ENCODE measurements around the gene HEXIM2.
"Not testable (repeated sequence)": the region's sequence is repeated elsewhere in the genome, so short reads cannot be mapped to it uniquely, and the experiment has no call there.

Gene HEXIM2

GRCh38 chr17:45197108-45197507 lies 35.4 kb downstream of the HEXIM2 start:
- Mint-ChIP-seq H3K36me3 (ENCODE audit: low read depth) (no peaks in the 10 kb centered on the region), H3K4me1 (peaks cover 23% of the 10 kb centered on the region), H3K27ac (peak overlapping the region; percentile 80 to 97 (median 93)), H3K27me3 (ENCODE audit: low read depth) (peaks cover 6% of the 10 kb centered on the region), H3K9me3 (no peaks in the 10 kb centered on the region), H3K4me3 (no peak overlapping the region)
- TF ChIP-seq CTCF (IDR thresholded peaks at IDR 0.05; ENCODE audit: unreplicated experiment in 3 of 3): no peak

GRCh38 chr17:45197555-45198334 lies 36.1 kb downstream of the HEXIM2 start:
- TF ChIP-seq CTCF (IDR thresholded peaks at IDR 0.05; ENCODE audit: unreplicated experiment in 3 of 3): peak; percentile 99
- Mint-ChIP-seq H3K27me3 (ENCODE audit: low read depth) (peaks cover 6% of the 10 kb centered on the region), H3K27ac (peak overlapping the region; percentile 80 to 97 (median 93)), H3K36me3 (ENCODE audit: low read depth) (no peaks in the 10 kb centered on the region), H3K4me1 (peaks cover 23% of the 10 kb centered on the region), H3K4me3 (peak overlapping the region; percentile 8 to 61 (median 26)), H3K9me3 (no peaks in the 10 kb centered on the region)

- no peak for TF ChIP-seq CTCF (IDR thresholded peaks at IDR 0.05; ENCODE audit: unreplicated experiment in 3 of 3)
- Mint-ChIP-seq H3K27ac (peak overlapping the region in 2 of 3 experiments; percentile 3 to 79), H3K9me3 (no peaks in the 10 kb centered on the region), H3K4me1 (peaks cover 23% of the 10 kb centered on the region), H3K4me3 (no peak overlapping the region), H3K27me3 (ENCODE audit: low read depth) (peaks cover 6% of the 10 kb centered on the region), H3K36me3 (ENCODE audit: low read depth) (no peaks in the 10 kb centered on the region)
These were observed 39.0 kb downstream of the HEXIM2 start for GRCh38 chr17:45200701-45201100.

- no peak overlapping the region for H3K27ac Mint-ChIP-seq
- H3K27me3 Mint-ChIP-seq (ENCODE audit: low read depth): peaks cover 10% of the 10 kb centered on the region
- no peaks in the 10 kb centered on the region for H3K9me3 Mint-ChIP-seq
- no peak for TF ChIP-seq CTCF (IDR thresholded peaks at IDR 0.05; ENCODE audit: unreplicated experiment in 3 of 3)
- H3K4me3 Mint-ChIP-seq: no peak overlapping the region
- no peaks in the 10 kb centered on the region for H3K36me3 Mint-ChIP-seq (ENCODE audit: low read depth)
- peaks cover 23% of the 10 kb centered on the region for H3K4me1 Mint-ChIP-seq
These were observed 39.8 kb downstream of the HEXIM2 start for GRCh38 chr17:45201457-45201856.

GRCh38 chr17:45201880-45202279 lies 40.2 kb downstream of the HEXIM2 start:
- not testable (repeated sequence) for H3K36me3 Mint-ChIP-seq (ENCODE audit: low read depth); H3K27ac Mint-ChIP-seq; H3K4me3 Mint-ChIP-seq; H3K9me3 Mint-ChIP-seq
- Mint-ChIP-seq H3K4me1 (peaks cover 19% of the 10 kb centered on the region), H3K27me3 (ENCODE audit: low read depth) (peaks cover 10% of the 10 kb centered on the region)

- Mint-ChIP-seq H3K9me3 (no peaks in the 10 kb centered on the region), H3K36me3 (ENCODE audit: low read depth) (no peaks in the 10 kb centered on the region), H3K4me3 (peak overlapping the region; percentile 76 to 78 (median 77)), H3K27ac (no peak overlapping the region), H3K4me1 (peaks cover 14% of the 10 kb centered on the region), H3K27me3 (ENCODE audit: low read depth) (peaks cover 52% of the 10 kb centered on the region)
- peak; percentile 92 to 95 (median 94) for TF ChIP-seq CTCF (IDR thresholded peaks at IDR 0.05; ENCODE audit: unreplicated experiment in 3 of 3)
These were observed 57.4 kb downstream of the HEXIM2 start for GRCh38 chr17:45218895-45219661.

All from nephron (organoid).